SH-SY5Y (cell line): ENCODE measurements around the gene CBFA2T3.

Experiments
- GATA2 ChIP-seq: IDR thresholded peaks from 2 replicates; pipeline ENCODE4 v1.6.1; 2011; ENCODE audit warnings: mild to moderate bottlenecking, low read depth, low read length
- GATA3 ChIP-seq: IDR thresholded peaks from 2 replicates; pipeline ENCODE4 v1.6.1; 2011; ENCODE audit warnings: low read depth, mild to moderate bottlenecking, low read length, moderate library complexity

GRCh38 chr16:88962478-88963152 lies 14.4 kb downstream of the CBFA2T3 start:
- no peak for TF ChIP-seq GATA2
- TF ChIP-seq GATA3 = no peak
